Measurements from ENCODE around the gene ZDHHC17. TPM values are rescaled to one million over a fixed set of nuclear protein-coding genes. Genes with fewer than 3 reads are reported as not detected.

Gene ZDHHC17
- total RNA-seq, 1 experiment from 2014 or later = 9.5 TPM

Other genes with a start within 250 kb of the ZDHHC17 start
- 15.0 and 21.2 TPM in 2 replicates for gene OSBPL8, start 204.3 kb upstream of the ZDHHC17 start, total RNA-seq (2014; rRNA removed; shearing (Covaris generic))
- 57.9 and 61.9 TPM in 2 replicates for gene CSRP2, start 114.9 kb downstream of the ZDHHC17 start, total RNA-seq (2014; rRNA removed; shearing (Covaris generic))

Data from H4 (cell line).